Vagina (tissue), 2 donors: ENCODE measurements around the gene HSD17B8.

ENCODE experiments used
- CTCF ChIP-seq, 3 experiments: fragments of 450-650 bp in 2 of 3; fragments of 200-600 bp in 1 of 3; sonication (generic) in 1 of 3; IDR thresholded peaks; one replicate each; pipeline ENCODE4 v1.5.1; 2017 to 2019; ENCODE audit warnings: antibody characterized with exemption in 3 of 3, mild to moderate bottlenecking in 2 of 3, moderate library complexity in 2 of 3
- POLR2A ChIP-seq, 2 donors: fragments of 450-650 bp; IDR thresholded peaks; one replicate each; pipeline ENCODE4 v1.6.1; 2017; ENCODE audit warnings: antibody characterized with exemption in 2 of 2, mild to moderate bottlenecking in 2 of 2, moderate library complexity in 2 of 2
- POLR2AphosphoS5 ChIP-seq, 2 donors: sonication (generic); formaldehyde crosslinking; IDR thresholded peaks; one replicate each; pipeline ENCODE4 v1.9.0; 2017; ENCODE audit warnings: antibody characterized with exemption in 2 of 2, mild to moderate bottlenecking in 2 of 2, low read depth in 1 of 2; ENCODE audit not compliant: insufficient read depth in 1 of 2

GRCh38 chr6:33217681-33218080 lies 13.2 kb downstream of the HSD17B8 start:
- TF ChIP-seq CTCF (IDR thresholded peaks at IDR 0.05) (no peak), POLR2AphosphoS5 (IDR thresholded peaks at IDR 0.05; ENCODE audit: insufficient read depth in 1 of 2, low read depth in 1 of 2) (no peak), POLR2A (IDR thresholded peaks at IDR 0.05) (no peak)
